Gastroesophageal sphincter (tissue), 3 donors: ENCODE measurements around the gene IRF8.

Experiments used
- EP300 ChIP-seq: sonication (generic); formaldehyde crosslinking; IDR thresholded peaks from one replicate; pipeline ENCODE4 v1.6.1; 2017; ENCODE audit warnings: antibody characterized with exemption, mild to moderate bottlenecking
- POLR2A ChIP-seq, 2 donors: fragments of 450-650 bp; IDR thresholded peaks; one replicate each; pipeline ENCODE4 v1.6.1; 2017; ENCODE audit warnings: antibody characterized with exemption in 2 of 2, mild to moderate bottlenecking in 2 of 2, moderate library complexity in 1 of 2
- TF ChIP-seq, protein P1 (sequence below), 4 experiments: fragments of 200-600 bp in 2 of 4; fragments of 450-650 bp in 2 of 4; sonication (generic) in 1 of 4; IDR thresholded peaks; one replicate each; pipeline ENCODE4 v1.5.1; 2017 to 2019; ENCODE audit warnings: antibody characterized with exemption in 4 of 4, mild to moderate bottlenecking in 2 of 4, moderate library complexity in 2 of 4

DNA sequence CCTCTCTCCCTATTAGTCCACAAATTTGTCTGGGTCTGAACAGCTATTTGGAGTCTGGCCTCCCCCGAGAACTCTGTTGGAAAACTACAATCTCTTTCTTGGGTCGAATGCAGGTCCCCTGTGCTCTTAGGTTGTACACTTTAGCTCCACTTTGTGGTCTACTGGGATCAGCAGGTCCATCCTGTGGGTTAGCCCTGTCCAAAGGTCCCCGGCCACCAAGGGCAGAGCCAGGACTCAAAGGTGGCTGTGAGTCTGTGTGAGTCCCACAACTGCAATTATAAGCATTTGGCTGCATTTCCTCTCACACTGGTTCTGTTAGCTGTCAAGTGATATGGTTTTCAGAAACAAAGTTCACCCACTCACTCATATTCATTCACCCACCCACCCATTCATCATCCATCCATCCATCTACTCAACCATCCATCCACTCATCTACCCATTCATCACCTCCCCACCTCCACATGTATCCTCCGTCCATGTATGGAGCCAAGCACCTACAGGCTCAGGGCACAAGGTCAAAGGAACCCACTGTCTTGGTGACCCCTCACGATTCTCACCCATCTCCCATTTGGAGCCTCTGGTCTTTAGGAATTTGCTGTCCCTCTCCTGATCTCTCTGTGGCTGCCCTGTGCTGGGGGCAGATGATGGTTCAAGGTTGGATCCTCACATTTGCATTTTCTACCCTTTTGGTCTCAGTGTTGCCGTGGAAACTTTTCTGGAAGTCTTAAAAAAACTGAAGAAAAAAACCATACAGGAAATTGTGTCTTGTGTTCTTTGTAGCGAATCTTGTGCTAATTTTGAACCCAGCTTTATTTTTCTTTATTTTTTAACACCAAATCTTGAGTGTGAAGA lies 45.8 kb downstream of the IRF8 start:
- TF ChIP-seq, protein P1, sequence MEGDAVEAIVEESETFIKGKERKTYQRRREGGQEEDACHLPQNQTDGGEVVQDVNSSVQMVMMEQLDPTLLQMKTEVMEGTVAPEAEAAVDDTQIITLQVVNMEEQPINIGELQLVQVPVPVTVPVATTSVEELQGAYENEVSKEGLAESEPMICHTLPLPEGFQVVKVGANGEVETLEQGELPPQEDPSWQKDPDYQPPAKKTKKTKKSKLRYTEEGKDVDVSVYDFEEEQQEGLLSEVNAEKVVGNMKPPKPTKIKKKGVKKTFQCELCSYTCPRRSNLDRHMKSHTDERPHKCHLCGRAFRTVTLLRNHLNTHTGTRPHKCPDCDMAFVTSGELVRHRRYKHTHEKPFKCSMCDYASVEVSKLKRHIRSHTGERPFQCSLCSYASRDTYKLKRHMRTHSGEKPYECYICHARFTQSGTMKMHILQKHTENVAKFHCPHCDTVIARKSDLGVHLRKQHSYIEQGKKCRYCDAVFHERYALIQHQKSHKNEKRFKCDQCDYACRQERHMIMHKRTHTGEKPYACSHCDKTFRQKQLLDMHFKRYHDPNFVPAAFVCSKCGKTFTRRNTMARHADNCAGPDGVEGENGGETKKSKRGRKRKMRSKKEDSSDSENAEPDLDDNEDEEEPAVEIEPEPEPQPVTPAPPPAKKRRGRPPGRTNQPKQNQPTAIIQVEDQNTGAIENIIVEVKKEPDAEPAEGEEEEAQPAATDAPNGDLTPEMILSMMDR (IDR thresholded peaks at IDR 0.05) = no peak
- TF ChIP-seq EP300 (no peak), POLR2A (IDR thresholded peaks at IDR 0.05) (no peak)
